Heart right ventricle (tissue), 16 donors: ENCODE measurements around the gene STARD8. TPM values are rescaled to one million over a fixed set of nuclear protein-coding genes. Genes with fewer than 3 reads are reported as not detected.
"Not testable (repeated sequence)": the region's sequence is repeated elsewhere in the genome, so short reads cannot be mapped to it uniquely, and the experiment has no call there.

Experiments used
- ATAC-seq, 8 donors: fragments of 200-7000 bp; cut with Tn5 transposase; one replicate each; pipeline ENCODE4 v1.9.1; 2020; ENCODE audit warnings: mild to moderate bottlenecking in 8 of 8, moderate library complexity in 8 of 8, moderate number of reproducible peaks in 1 of 8
- DNase-seq, 2 donors: peaks; one replicate each; pipeline ENCODE4 v3.0.0-alpha.2; 2020
- H3K27ac ChIP-seq, 10 donors: fragments of 200-600 bp; sonication (generic) in 2 of 10; one replicate each; pipeline versions ENCODE4 v1.5.0 to v1.8.0; 2020 to 2022; ENCODE audit warnings: mild to moderate bottlenecking in 3 of 10
- H3K27me3 ChIP-seq, 7 donors: fragments of 200-600 bp; one replicate each; pipeline ENCODE4 v1.8.0; 2021 to 2022; ENCODE audit warnings: mild to moderate bottlenecking in 2 of 7
- H3K36me3 ChIP-seq, 9 donors: fragments of 200-600 bp; sonication (generic) in 1 of 9; one replicate each; pipeline versions ENCODE4 v1.5.0 to v1.8.0; 2020 to 2022; ENCODE audit warnings: mild to moderate bottlenecking in 2 of 9
- H3K4me1 ChIP-seq, 9 donors: fragments of 200-600 bp; sonication (generic) in 1 of 9; one replicate each; pipeline versions ENCODE4 v1.5.0 to v1.8.0; 2020 to 2022; ENCODE audit warnings: mild to moderate bottlenecking in 4 of 9
- H3K4me3 ChIP-seq, 10 donors: fragments of 200-600 bp; sonication (generic) in 2 of 10; one replicate each; pipeline versions ENCODE4 v1.5.0 to v1.8.0; 2020 to 2022; ENCODE audit warnings: mild to moderate bottlenecking in 7 of 10, moderate library complexity in 2 of 10
- H3K9me3 ChIP-seq, 11 donors: fragments of 200-600 bp in 10 of 11; sonication (generic) in 2 of 11; one replicate each; pipeline versions ENCODE4 v1.5.0 to v1.8.0; 2013 to 2022; ENCODE audit warnings: mild to moderate bottlenecking in 2 of 11, control low read depth in 1 of 11, moderate library complexity in 1 of 11
- WGBS, 2 donors: extraction: QIAGEN DNeasy Blood & Tissue Kit; methylation state at CpG; one replicate each; pipeline ENCODE4 v1.1.7; 2013; ENCODE audit warnings: inconsistent platforms in 1 of 2; 5-methylcytosine and 5-hydroxymethylcytosine counted together
- intact Hi-C, 10 donors: fragments of 100-400 bp; cut with DNase I; formaldehyde crosslinking; loops; one replicate each; pipeline versions ENCODE4 v1.11.1 to v1.14.2; 2022
- polyA plus RNA-seq, 2 donors: library from polyadenylated mRNA; stranded (reverse); fragments of 200-250 nt; gene quantifications; one replicate each; pipeline ENCODE4 v1.2.3, GENCODE V29; 2013
- total RNA-seq, 10 donors: library from RNA; stranded (reverse); fragmentation: NEBNext Ultra II Directional in 3 of 10; extraction: Animal tissue kit (Norgen Biotek cat#: 25700) in 3 of 10; gene quantifications; one replicate each; pipeline versions ENCODE4 v1.2.1 to v1.2.4, GENCODE V29; 2021 to 2023
- TF ChIP-seq, protein P1 (sequence below), 9 donors: fragments of 200-600 bp; sonication (generic) in 2 of 9; IDR thresholded peaks; one replicate each; pipeline versions ENCODE4 v1.5.0 to v1.8.0; 2021 to 2022; ENCODE audit warnings: antibody characterized with exemption in 9 of 9, mild to moderate bottlenecking in 5 of 9, moderate library complexity in 1 of 9
- donor health status: Arrhythmogenic right ventricular cardiomyopathy.
- donor health status: ischemic (EF 13 %, LVEDD 7.1; RV severe dilation, severe dysfunction).
- donor health status: healthy with polysubstance abuse.
- donor health status: DM: no; HTN: yes; CAD: no.
- donor health status: DM: no; HTN: no; CAD: no.
- donor health status: ischemic (EF 25% LVEDD 6.9; RV normal size, moderate dysfunction).
- donor health status: ischemic (EF 25% LVEDD 5.7; RV mildly dilated, moderate dysfunction).
- donor health status: healthy.
- donor health status: DM: yes; HTN: yes; CAD: no.
- donor health status: Ischemic cardiomyopathy.
- donor health status: ischemic (EF 35%, LVEDD 5.7; RV mildly dilated, moderate dysfunction).
- donor health status: nonischemic (EF 11% LVEDD 7.7; RV severe dilation, severe dysfunction).
- donor health status: DM: yes; HTN: yes; CAD: no.
- donor health status: PGD.
- donor health status: ischemic (EF 29% LVEDD 5.4; RV normal size, mild dysfunction).
- donor health status: nonischemic (EF 23%, LVEDD 6.1; RV moderate dilation, normal function).

STARD8 gene
- total and polyA plus RNA-seq, 12 donors = 4.7 to 11.7 (median 7.6) TPM

DNA sequence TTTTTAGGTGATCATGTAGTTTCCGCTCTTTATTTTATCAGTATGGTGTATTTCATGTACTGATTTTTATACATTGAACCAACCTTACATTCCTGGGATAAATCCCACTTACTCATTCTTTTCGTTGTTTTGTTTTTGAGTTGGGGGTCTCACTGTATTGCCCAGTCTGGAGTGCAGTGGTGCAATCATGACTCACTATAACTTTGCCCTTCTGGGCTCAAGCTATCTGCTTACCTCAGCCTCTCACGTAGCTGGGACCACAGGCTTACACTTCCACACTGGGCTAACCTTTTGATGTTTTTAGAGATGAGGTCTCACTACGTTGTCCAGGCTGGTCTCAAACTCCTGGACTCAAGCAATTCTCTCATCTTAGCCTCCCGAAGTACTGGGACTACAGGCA lies 19.5 kb upstream of the STARD8 start:
- H3K27ac ChIP-seq = no peak overlapping the region
- intact Hi-C loops = no loop called here
- TF ChIP-seq, protein P1, sequence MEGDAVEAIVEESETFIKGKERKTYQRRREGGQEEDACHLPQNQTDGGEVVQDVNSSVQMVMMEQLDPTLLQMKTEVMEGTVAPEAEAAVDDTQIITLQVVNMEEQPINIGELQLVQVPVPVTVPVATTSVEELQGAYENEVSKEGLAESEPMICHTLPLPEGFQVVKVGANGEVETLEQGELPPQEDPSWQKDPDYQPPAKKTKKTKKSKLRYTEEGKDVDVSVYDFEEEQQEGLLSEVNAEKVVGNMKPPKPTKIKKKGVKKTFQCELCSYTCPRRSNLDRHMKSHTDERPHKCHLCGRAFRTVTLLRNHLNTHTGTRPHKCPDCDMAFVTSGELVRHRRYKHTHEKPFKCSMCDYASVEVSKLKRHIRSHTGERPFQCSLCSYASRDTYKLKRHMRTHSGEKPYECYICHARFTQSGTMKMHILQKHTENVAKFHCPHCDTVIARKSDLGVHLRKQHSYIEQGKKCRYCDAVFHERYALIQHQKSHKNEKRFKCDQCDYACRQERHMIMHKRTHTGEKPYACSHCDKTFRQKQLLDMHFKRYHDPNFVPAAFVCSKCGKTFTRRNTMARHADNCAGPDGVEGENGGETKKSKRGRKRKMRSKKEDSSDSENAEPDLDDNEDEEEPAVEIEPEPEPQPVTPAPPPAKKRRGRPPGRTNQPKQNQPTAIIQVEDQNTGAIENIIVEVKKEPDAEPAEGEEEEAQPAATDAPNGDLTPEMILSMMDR (IDR thresholded peaks at IDR 0.05) = no peak
- no peaks in the 10 kb centered on the region for H3K9me3 ChIP-seq
- H3K27me3 ChIP-seq = peaks cover 0 to 49% (median 0%) of the 10 kb centered on the region in 7 donors
- no peak overlapping the region for H3K4me3 ChIP-seq
- H3K36me3 ChIP-seq = no peaks in the 10 kb centered on the region
- DNase-seq (no peak), ATAC-seq (no peak)
- 95 to 97% methylated on average over 5 of the region's 5 CpGs for WGBS, 2 donors
- no peaks in the 10 kb centered on the region for H3K4me1 ChIP-seq

DNA sequence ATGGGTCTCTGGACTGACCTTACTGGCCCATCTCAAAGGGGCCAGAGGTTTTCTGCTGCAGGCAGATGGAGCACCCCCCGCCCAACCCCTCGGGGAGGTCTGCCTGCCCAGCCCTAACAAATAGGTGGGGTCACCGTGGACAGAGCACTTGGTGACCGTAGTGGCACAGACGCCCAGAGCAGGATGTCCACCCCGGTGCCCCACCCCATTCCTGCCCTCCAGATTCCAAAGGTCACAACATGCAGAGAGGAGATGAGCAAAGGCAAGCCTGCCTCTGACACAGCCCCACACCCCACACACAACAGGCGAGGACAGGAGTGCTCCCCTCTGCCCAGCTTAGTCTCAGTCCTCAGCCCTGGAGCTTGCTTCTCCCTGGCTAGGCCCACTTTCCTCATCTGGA lies 17.5 kb upstream of the STARD8 start:
- intact Hi-C loops, H3K4me3 ChIP-seq, ATAC-seq, DNase-seq, H3K36me3 ChIP-seq, H3K9me3 ChIP-seq, H3K4me1 ChIP-seq, H3K27ac ChIP-seq: not testable (repeated sequence)
- H3K27me3 ChIP-seq = peaks cover 0 to 43% (median 0%) of the 10 kb centered on the region in 7 donors
- WGBS, 2 donors = 80 to 96% methylated on average over 4 of the region's 7 CpGs

DNA sequence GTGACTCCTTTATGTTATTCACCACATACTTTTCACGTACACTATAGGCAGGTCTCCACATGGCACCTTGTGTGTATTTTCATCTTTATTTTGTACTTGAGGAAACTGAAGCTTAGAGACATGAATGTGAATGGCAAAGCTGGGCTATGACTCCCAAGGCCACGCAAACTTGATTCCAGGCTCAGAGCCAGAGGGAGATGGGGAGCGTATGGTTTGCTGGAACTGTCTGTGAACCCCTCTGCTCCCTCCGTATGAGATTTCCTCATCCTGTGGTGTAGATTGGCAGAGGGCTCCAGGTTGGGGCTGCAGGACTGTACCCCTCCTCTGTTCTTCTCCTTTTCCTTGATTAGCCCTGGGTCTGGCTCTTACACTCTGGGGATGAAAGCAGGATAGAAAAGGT lies 16.1 kb upstream of the STARD8 start:
- 69 to 81% methylated on average over 4 of the region's 4 CpGs for WGBS, 2 donors
- H3K9me3 ChIP-seq = no peaks in the 10 kb centered on the region
- ATAC-seq = no peak
- intact Hi-C loops = no loop called here
- H3K4me1 ChIP-seq = no peaks in the 10 kb centered on the region
- H3K36me3 ChIP-seq = no peaks in the 10 kb centered on the region
- H3K4me3 ChIP-seq = no peak overlapping the region
- peaks cover 0 to 36% (median 0%) of the 10 kb centered on the region in 7 donors for H3K27me3 ChIP-seq
- no peak for DNase-seq
- TF ChIP-seq, protein P1 (IDR thresholded peaks at IDR 0.05) = no peak
- no peak overlapping the region for H3K27ac ChIP-seq

DNA sequence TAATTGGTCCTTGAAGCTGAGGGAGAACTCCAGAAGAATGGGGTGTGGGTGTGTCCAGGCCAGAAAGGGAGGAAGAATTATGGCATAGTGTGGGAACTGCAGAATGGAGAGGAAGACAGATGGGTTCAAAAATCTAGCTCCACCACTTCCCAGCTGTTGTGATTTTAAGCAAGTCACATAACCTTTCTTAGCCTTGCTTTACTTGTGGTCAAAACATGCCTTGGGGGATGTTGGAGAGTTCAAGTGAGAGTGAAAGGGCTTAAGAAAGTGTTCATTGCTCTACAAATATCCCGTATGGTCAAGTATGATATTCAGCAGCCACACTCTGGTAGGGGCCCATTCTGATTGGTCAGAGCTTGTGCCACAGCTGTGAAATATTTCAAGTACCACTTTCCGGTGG lies 15.0 kb upstream of the STARD8 start:
- ATAC-seq (no peak), DNase-seq (no peak)
- Histone ChIP-seq H3K27ac (no peak overlapping the region), H3K36me3 (no peaks in the 10 kb centered on the region), H3K9me3 (no peaks in the 10 kb centered on the region), H3K4me1 (no peaks in the 10 kb centered on the region), H3K27me3 (peaks cover 0 to 26% (median 0%) of the 10 kb centered on the region in 7 donors), H3K4me3 (no peak overlapping the region)
- 94 to 95% methylated on average over 2 of the region's 2 CpGs for WGBS, 2 donors
- intact Hi-C loops = no loop called here
- TF ChIP-seq, protein P1 (IDR thresholded peaks at IDR 0.05) = no peak

DNA sequence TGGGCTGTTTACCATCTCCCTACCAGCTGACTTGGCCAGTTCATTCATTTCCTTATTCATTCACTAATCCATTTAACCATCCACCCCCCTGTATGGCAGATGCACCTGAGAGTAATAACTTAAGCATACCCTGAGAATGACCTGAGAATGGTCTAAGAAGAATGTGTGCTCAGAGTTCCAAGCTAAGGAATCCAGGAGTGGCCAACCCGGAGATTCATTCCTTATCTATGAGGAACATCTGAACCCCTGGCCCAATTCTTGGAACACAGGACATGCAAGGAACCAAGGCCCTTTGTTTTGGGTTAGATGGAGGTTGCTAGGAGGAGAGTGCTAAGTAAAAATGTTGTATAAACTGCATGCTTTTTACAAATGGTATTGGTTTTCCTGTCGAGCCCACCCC lies 13.5 kb upstream of the STARD8 start:
- Histone ChIP-seq H3K27me3 (peaks cover 0 to 13% (median 0%) of the 10 kb centered on the region in 7 donors), H3K4me3 (no peak overlapping the region), H3K4me1 (no peaks in the 10 kb centered on the region), H3K27ac (no peak overlapping the region), H3K9me3 (no peaks in the 10 kb centered on the region), H3K36me3 (no peaks in the 10 kb centered on the region)
- WGBS, 2 donors = 77 to 78% methylated on average over 2 of the region's 2 CpGs
- intact Hi-C loops = no loop called here
- TF ChIP-seq, protein P1 (IDR thresholded peaks at IDR 0.05) = no peak
- no peak for DNase-seq
- no peak for ATAC-seq
